Parathyroid adenoma (tissue), 2 donors: ENCODE measurements around the gene ARNT2.

Experiments used
- H2AFZ ChIP-seq: fragments of 300-600 bp; sonication (generic); one replicate; pipeline ENCODE4 v1.7.0; 2017; ENCODE audit warnings: antibody characterized with exemption, mild to moderate bottlenecking
- H3K27ac ChIP-seq: fragments of 300-600 bp; sonication (generic); one replicate; pipeline ENCODE4 v1.7.0; 2017
- H3K27me3 ChIP-seq: fragments of 300-600 bp; sonication (generic); one replicate; pipeline ENCODE4 v1.7.0; 2017; ENCODE audit warnings: low read length; ENCODE audit not compliant: control insufficient read depth, insufficient read depth
- H3K36me3 ChIP-seq: fragments of 300-600 bp; sonication (generic); one replicate; pipeline ENCODE4 v1.7.0; 2017; ENCODE audit warnings: low read length; ENCODE audit not compliant: control insufficient read depth, insufficient read depth
- H3K4me1 ChIP-seq: fragments of 300-600 bp; sonication (generic); one replicate; pipeline ENCODE4 v1.7.0; 2017; ENCODE audit warnings: control low read depth
- H3K4me2 ChIP-seq: fragments of 300-600 bp; sonication (generic); one replicate; pipeline ENCODE4 v1.7.0; 2017; ENCODE audit warnings: low read length
- H3K4me3 ChIP-seq: fragments of 300-600 bp; sonication (generic); one replicate; pipeline ENCODE4 v1.7.0; 2017; ENCODE audit warnings: low read depth, low read length
- H3K79me2 ChIP-seq: fragments of 300-600 bp; sonication (generic); one replicate; pipeline ENCODE4 v1.7.0; 2017; ENCODE audit warnings: control low read depth
- H3K9ac ChIP-seq: fragments of 300-600 bp; sonication (generic); one replicate; pipeline ENCODE4 v1.7.0; 2017; ENCODE audit warnings: mild to moderate bottlenecking
- H3K9me3 ChIP-seq: fragments of 300-600 bp; sonication (generic); one replicate; pipeline ENCODE4 v1.7.0; 2017; ENCODE audit warnings: low read length; ENCODE audit not compliant: control insufficient read depth
- TF ChIP-seq, protein P1 (sequence below): fragments of 300-600 bp; sonication (generic); IDR thresholded peaks from one replicate; pipeline ENCODE4 v1.7.0; 2017; ENCODE audit warnings: antibody characterized with exemption, mild to moderate bottlenecking
- donor health status: primary hyperparathyroidism.

Gene ARNT2

GRCh38 chr15:80578871-80579270, 174.7 kb downstream of the ARNT2 start:
- H3K79me2 ChIP-seq = no peaks in the 10 kb centered on the region
- no peak overlapping the region for H3K4me2 ChIP-seq
- no peaks in the 10 kb centered on the region for H3K9me3 ChIP-seq
- no peak overlapping the region for H3K27ac ChIP-seq
- H3K4me1 ChIP-seq = no peaks in the 10 kb centered on the region
- H3K36me3 ChIP-seq = no peaks in the 10 kb centered on the region
- no peak overlapping the region for H2AFZ ChIP-seq
- TF ChIP-seq, protein P1, sequence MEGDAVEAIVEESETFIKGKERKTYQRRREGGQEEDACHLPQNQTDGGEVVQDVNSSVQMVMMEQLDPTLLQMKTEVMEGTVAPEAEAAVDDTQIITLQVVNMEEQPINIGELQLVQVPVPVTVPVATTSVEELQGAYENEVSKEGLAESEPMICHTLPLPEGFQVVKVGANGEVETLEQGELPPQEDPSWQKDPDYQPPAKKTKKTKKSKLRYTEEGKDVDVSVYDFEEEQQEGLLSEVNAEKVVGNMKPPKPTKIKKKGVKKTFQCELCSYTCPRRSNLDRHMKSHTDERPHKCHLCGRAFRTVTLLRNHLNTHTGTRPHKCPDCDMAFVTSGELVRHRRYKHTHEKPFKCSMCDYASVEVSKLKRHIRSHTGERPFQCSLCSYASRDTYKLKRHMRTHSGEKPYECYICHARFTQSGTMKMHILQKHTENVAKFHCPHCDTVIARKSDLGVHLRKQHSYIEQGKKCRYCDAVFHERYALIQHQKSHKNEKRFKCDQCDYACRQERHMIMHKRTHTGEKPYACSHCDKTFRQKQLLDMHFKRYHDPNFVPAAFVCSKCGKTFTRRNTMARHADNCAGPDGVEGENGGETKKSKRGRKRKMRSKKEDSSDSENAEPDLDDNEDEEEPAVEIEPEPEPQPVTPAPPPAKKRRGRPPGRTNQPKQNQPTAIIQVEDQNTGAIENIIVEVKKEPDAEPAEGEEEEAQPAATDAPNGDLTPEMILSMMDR = no peak
- H3K27me3 ChIP-seq = no peaks in the 10 kb centered on the region
- H3K4me3 ChIP-seq = no peak overlapping the region
- H3K9ac ChIP-seq = no peak overlapping the region

DNA sequence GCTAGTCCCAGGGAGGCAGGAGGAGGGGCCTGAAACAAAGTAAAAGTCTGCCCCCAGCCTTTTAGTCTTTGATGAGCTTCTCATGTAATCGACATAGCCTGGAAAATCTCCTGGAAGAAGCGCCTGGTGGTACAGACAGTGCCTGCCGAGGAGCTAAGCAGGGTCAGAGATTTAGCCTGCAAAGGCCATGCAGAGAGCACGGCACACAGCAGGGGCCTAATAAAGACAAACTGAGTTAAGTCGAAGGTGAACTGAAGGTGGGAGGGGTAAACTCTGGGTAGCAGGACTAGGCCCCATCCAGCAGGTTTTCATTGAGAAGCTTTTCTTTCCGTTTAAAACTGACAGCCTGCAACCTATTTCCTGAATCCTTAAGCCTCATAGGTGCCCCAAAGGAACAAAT, 175.4 kb downstream of the ARNT2 start:
- Histone ChIP-seq H3K9me3 (no peaks in the 10 kb centered on the region), H3K9ac (no peak overlapping the region), H3K36me3 (no peaks in the 10 kb centered on the region), H3K27ac (no peak overlapping the region), H3K4me3 (no peak overlapping the region), H3K4me1 (no peaks in the 10 kb centered on the region), H3K27me3 (no peaks in the 10 kb centered on the region), H3K79me2 (no peaks in the 10 kb centered on the region), H3K4me2 (no peak overlapping the region), H2AFZ (no peak overlapping the region)
- TF ChIP-seq, protein P1 = no peak

DNA sequence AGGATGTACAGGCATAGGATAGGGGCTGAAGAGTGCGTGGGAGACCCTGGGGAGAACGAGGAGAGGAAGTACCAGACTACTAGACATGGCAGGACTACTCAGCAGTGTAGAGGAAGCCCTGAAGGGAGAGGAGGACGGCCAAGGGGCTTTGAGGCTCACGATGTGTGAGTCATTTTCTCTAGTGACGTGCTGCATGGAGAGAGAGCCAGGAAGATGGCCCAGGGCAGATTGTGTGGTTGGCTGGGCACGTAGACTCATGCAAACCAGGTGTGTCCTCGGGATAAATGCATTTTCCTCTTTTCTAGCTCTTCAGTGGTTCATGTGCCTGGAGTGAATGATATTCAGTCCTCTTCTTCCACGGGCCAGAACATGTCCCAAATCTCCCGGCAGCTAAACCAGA, 175.9 kb downstream of the ARNT2 start:
- Histone ChIP-seq H3K9me3 (no peaks in the 10 kb centered on the region), H3K9ac (no peak overlapping the region), H3K79me2 (no peaks in the 10 kb centered on the region), H3K4me1 (no peaks in the 10 kb centered on the region), H3K27me3 (no peaks in the 10 kb centered on the region), H3K4me2 (no peak overlapping the region), H3K27ac (no peak overlapping the region), H3K36me3 (no peaks in the 10 kb centered on the region), H2AFZ (no peak overlapping the region), H3K4me3 (no peak overlapping the region)
- TF ChIP-seq, protein P1 = no peak

- TF ChIP-seq, protein P1 = no peak
- H3K4me3 ChIP-seq = no peak overlapping the region
- no peaks in the 10 kb centered on the region for H3K4me1 ChIP-seq
- no peak overlapping the region for H3K27ac ChIP-seq
- no peak overlapping the region for H3K9ac ChIP-seq
- no peaks in the 10 kb centered on the region for H3K27me3 ChIP-seq
- H3K36me3 ChIP-seq = no peaks in the 10 kb centered on the region
- no peaks in the 10 kb centered on the region for H3K9me3 ChIP-seq
- no peak overlapping the region for H3K4me2 ChIP-seq
- H2AFZ ChIP-seq = no peak overlapping the region
- no peaks in the 10 kb centered on the region for H3K79me2 ChIP-seq
Measured at GRCh38 chr15:80580536-80581260, 176.5 kb downstream of the ARNT2 start.

GRCh38 chr15:80581976-80582375, 177.8 kb downstream of the ARNT2 start:
- Histone ChIP-seq H3K27ac (no peak overlapping the region), H2AFZ (no peak overlapping the region), H3K9ac (no peak overlapping the region), H3K36me3 (no peaks in the 10 kb centered on the region), H3K4me2 (no peak overlapping the region), H3K4me1 (no peaks in the 10 kb centered on the region), H3K79me2 (no peaks in the 10 kb centered on the region), H3K9me3 (no peaks in the 10 kb centered on the region), H3K27me3 (no peaks in the 10 kb centered on the region), H3K4me3 (no peak overlapping the region)
- TF ChIP-seq, protein P1 = no peak
